ENCODE results near the gene ABR. TPM values are rescaled to one million over a fixed set of nuclear protein-coding genes. Genes with fewer than 3 reads are reported as not detected.
A peak's percentile ranks its signal among the peaks of the same experiment; 100 is the strongest.

Gene ABR
- total and polyA plus RNA-seq, 10 donors: 18.5 to 183 (median 121) TPM

- H3K27ac ChIP-seq: peak overlapping the region in 7 of 8 donors; percentile 29 to 95 (median 89)
- TF ChIP-seq CTCF (IDR thresholded peaks at IDR 0.05 in 8 of 11, conservative IDR thresholded peaks at IDR 0.05 in 3 of 11) (no peak), POLR2A (IDR thresholded peaks at IDR 0.05) (no peak), POLR2AphosphoS5 (IDR thresholded peaks at IDR 0.05) (peak in 1 of 3 donors; percentile 55)
- peak overlapping the region in 1 of 8 donors; percentile 5 for H3K4me3 ChIP-seq
- H3K27me3 ChIP-seq (replicated peaks in 1 of 7): no peaks in the 10 kb centered on the region
- intact Hi-C loops (cut with DNase I; ENCODE audit: low total_unique reads): no loop called here
- H3K9me3 ChIP-seq: no peaks in the 10 kb centered on the region
- 69 to 82% (median 80%) methylated on average over 22 of the region's 22 CpGs for WGBS, 5 donors
- peaks cover 0 to 6% (median 0%) of the 10 kb centered on the region in 6 donors for H3K36me3 ChIP-seq
- no peak for DNase-seq
- peaks cover 24 to 83% (median 59%) of the 10 kb centered on the region in 6 donors for H3K4me1 ChIP-seq
Observed at GRCh38 chr17:1111599-1112443, 68.0 kb downstream of the ABR start.

GRCh38 chr17:1110862-1111598 lies 68.8 kb downstream of the ABR start:
- Histone ChIP-seq H3K4me3 (peak overlapping the region in 1 of 8 donors; percentile 85), H3K27ac (peak overlapping the region in 7 of 8 donors; percentile 24 to 95 (median 89)), H3K4me1 (peaks cover 24 to 88% (median 63%) of the 10 kb centered on the region in 6 donors), H3K27me3 (replicated peaks in 1 of 7) (no peaks in the 10 kb centered on the region), H3K36me3 (peaks cover 0 to 8% (median 0%) of the 10 kb centered on the region in 6 donors), H3K9me3 (no peaks in the 10 kb centered on the region)
- TF ChIP-seq POLR2AphosphoS5 (IDR thresholded peaks at IDR 0.05): peak in 2 of 3 donors; percentile 12 to 24
- no peak for TF ChIP-seq POLR2A (IDR thresholded peaks at IDR 0.05)
- DNase-seq: no peak
- intact Hi-C loops (cut with DNase I; ENCODE audit: low total_unique reads): no loop called here
- WGBS, 5 donors: 34 to 55% (median 45%) methylated on average over 17 to 19 of the region's 19 CpGs

GRCh38 chr17:1110541-1110861 lies 69.3 kb downstream of the ABR start:
- intact Hi-C loops (cut with DNase I; ENCODE audit: low total_unique reads): no loop called here
- H3K9me3 ChIP-seq: no peaks in the 10 kb centered on the region
- H3K4me1 ChIP-seq: peaks cover 23 to 88% (median 61%) of the 10 kb centered on the region in 6 donors
- no peaks in the 10 kb centered on the region for H3K27me3 ChIP-seq (replicated peaks in 1 of 7)
- TF ChIP-seq CTCF (IDR thresholded peaks at IDR 0.05 in 8 of 11, conservative IDR thresholded peaks at IDR 0.05 in 3 of 11): no peak
- no peak for TF ChIP-seq POLR2AphosphoS5 (IDR thresholded peaks at IDR 0.05)
- TF ChIP-seq POLR2A (IDR thresholded peaks at IDR 0.05): no peak
- H3K36me3 ChIP-seq: peaks cover 0 to 8% (median 0%) of the 10 kb centered on the region in 6 donors
- peak overlapping the region in 6 of 8 donors; percentile 55 to 95 (median 92) for H3K27ac ChIP-seq
- no peak for DNase-seq
- 50 to 81% (median 70%) methylated on average over 2 to 3 of the region's 3 CpGs for WGBS, 5 donors
- peak overlapping the region in 1 of 8 donors; percentile 85 for H3K4me3 ChIP-seq

- H3K4me1 ChIP-seq: peaks cover 17 to 86% (median 55%) of the 10 kb centered on the region in 6 donors
- WGBS, 5 donors: 23 to 45% (median 25%) methylated on average over 16 to 34 of the region's 34 CpGs
- peak; percentile 92 for DNase-seq
- peaks cover 0 to 13% (median 0%) of the 10 kb centered on the region in 6 donors for H3K36me3 ChIP-seq
- TF ChIP-seq CTCF (IDR thresholded peaks at IDR 0.05 in 8 of 11, conservative IDR thresholded peaks at IDR 0.05 in 3 of 11): peak in 1 of 11 experiments; percentile 2
- TF ChIP-seq POLR2A (IDR thresholded peaks at IDR 0.05): no peak
- TF ChIP-seq POLR2AphosphoS5 (IDR thresholded peaks at IDR 0.05): no peak
- no peaks in the 10 kb centered on the region for H3K27me3 ChIP-seq (replicated peaks in 1 of 7)
- intact Hi-C loops (cut with DNase I; ENCODE audit: low total_unique reads): no loop called here
- peak overlapping the region; percentile 56 to 89 (median 72) for H3K4me3 ChIP-seq
- H3K27ac ChIP-seq: peak overlapping the region; percentile 76 to 95 (median 92)
- no peaks in the 10 kb centered on the region for H3K9me3 ChIP-seq
Observed at GRCh38 chr17:1109606-1110540, 69.9 kb downstream of the ABR start.

All from spleen (tissue), 11 donors.